ENCODE measurements around the gene ZFAND3. TPM values are rescaled to one million over a fixed set of nuclear protein-coding genes. Genes with fewer than 3 reads are reported as not detected.

The ZFAND3 gene
- polyA plus RNA-seq, 4 donors = 140 to 179 (median 177) TPM

DNA sequence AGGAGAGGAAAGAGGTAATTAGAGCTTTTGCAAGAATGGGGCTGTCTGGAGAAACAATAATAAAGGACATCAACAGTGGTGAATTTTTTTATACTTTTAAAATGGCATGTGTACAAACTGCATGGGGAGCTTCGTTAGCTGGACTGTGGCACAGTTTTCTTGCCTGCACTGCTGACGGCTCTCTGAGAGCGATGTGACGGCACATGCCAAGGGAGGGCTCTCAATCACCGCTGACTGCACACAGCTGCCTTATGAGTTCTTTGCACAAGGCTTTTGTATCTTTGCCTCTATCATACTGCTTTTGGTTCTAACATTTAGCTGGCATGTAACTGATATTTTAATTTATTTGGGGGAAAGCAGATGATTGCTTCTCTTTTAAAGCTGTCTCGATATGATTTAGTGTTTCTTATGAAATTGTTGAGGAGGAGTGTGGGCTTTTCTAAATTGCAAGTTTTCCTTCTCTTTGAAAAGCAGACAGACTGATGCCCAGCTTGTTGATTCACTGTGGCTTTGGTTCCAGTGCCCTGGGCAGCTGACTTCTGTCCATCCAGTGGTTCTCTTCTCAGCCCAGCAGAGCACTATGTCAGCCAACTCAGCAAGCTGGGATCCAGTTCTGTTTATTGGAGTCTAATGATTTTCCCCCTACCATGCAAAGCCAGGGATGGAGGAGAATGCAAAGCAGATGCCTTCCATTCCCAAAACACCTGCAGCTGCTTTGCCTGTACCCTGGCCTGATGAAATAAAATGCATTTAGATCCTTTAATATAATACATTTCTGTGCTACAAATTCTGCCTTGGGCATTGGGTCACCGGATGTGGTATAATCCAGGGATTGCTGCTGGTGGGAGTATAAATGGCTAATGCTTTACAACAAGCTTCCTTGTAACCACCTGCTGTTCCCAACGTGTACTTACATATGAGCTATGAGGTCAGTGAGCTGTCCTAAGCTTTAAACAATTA lies 323.9 kb downstream of the ZFAND3 start:
- no peak for DNase-seq (ENCODE audit: low read depth in 4 of 4, low spot score in 3 of 4)

DNA sequence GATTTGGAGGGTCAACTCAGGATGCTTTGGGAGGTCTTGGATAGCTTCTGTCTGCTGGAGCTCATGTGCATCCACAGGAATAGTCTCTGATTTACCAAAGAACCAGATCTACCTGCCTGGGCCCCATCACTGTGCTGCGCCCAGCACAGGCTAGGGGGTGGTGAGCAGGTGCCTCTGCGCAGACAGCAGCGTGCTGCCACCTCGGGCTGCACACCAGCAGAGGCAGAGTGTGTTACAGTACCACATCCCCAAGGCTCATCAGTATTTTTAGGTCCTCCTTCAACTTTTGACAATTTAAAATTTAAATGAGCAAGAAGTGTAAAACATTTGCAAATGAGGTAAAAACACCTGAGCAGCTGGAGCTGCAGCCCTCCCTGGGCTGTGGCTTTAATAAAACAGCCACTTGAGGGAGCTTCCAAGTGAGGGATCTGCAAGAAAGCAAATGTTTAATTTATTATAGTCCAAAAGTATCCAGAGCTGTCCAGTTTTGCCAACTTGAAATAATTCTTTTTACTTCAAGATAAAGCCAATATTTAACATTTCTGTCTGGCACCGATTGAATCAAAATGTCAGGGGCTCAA lies 324.9 kb downstream of the ZFAND3 start:
- DNase-seq (ENCODE audit: low read depth in 4 of 4, low spot score in 3 of 4) = no peak

DNA sequence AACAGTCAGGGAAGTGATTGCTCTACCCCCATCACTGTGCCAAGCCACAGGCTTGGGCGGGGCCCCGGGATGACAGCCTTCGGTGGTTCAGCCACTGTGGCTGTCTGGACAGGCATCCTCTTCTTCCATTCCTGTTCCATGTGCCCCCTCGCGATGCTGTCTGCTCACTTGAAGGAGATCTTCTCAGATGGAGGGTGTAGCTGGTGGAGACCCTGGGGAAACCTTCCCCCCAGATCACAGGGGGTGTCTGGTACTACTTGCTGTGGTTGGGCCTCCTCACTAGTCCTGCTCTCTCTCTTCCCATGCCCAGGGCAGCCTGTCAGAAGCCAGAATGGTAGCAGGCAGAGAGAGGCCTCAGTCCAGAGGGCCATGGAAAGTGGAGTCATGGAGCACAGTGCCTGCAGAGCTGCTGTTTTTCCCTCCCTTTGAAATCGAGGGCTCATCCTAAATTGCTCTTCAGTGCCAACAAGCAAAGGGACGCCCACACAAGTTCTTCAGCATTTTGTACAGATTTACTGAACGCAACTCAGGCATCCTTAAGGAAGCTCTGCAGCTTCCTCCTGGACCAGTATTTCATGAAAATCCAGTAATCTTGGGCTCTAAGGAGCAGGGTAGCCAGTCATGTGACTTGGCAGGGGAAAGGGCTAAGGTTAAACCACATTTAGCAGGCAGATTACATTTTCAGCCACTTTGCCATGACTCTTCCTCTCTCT lies 326.6 kb downstream of the ZFAND3 start:
- DNase-seq (ENCODE audit: low read depth in 4 of 4, low spot score in 3 of 4) = no peak

DNA sequence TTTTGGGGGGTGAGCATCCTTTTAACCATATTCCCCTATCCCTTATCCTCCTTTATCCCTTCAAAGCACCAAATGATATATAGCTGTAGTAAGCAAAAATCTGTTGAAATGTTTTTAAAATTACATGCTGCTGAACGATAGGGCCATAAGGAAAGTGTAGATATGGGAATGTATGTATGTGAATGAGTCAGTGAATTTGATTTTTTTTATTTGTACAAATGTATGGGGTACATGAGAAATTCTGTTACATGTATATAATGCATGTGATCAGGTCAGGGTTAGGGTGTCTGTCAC lies 327.2 kb downstream of the ZFAND3 start:
- DNase-seq (ENCODE audit: low read depth in 4 of 4, low spot score in 3 of 4) = no peak

DNA sequence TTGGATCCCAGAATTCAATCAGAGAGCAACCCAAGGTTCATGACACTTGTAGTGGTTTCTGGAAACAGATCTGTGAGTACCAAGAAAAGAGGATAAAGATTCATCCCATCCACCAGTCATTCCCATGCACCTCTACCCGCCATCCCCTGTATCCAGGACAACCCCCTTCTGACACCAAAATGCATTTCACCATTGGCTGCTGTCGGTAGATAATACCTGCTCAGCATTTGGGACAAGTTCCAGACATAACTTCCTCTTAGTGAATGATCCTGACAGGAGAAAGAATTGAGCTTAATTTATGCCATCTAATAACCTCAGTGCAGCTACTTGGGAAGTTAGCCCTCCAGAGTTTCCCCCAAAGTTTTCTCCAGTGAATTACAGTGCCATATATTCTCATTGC lies 329.1 kb downstream of the ZFAND3 start:
- DNase-seq (ENCODE audit: low read depth in 4 of 4, low spot score in 3 of 4) = no peak

DNA sequence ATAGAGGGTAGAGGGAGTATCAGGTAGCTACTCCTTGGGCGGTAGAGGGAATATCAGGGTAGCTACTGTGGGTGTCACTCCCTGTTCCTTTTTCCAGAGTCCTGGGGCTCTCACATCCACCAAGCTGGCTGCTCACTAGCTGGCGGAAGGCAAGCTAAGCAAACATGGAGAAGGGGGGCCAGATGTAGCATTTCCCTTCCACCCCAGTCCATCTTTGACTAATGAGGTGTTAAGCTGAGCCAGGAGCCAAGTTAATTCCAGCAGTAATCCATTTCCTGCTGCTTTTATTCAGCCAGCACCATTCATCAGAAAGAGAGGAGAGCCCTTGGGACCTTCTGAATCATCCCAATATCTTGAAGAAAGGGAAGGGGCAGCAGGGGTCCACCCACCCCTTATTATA lies 330.0 kb downstream of the ZFAND3 start:
- no peak for DNase-seq (ENCODE audit: low read depth in 4 of 4, low spot score in 3 of 4)

DNA sequence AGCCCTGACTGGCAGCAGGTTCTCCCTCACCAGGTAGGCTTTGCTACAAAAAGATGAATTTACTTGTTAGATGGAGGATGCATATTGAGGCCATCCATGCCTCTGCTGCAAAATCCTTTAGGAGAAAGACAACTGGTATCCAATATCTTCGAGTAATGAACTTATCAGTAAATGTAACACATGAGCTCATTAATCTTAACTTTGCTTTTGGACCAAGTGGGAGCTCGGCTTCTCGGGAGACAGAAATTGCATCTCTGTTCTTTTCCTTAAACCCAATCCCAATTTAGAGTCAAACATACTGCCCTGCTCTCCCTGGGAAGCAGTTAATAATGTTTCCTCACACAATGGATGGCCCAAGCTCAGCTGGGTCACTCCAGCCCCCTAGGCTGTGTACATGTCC lies 330.5 kb downstream of the ZFAND3 start:
- DNase-seq (ENCODE audit: low read depth in 4 of 4, low spot score in 3 of 4) = no peak

DNA sequence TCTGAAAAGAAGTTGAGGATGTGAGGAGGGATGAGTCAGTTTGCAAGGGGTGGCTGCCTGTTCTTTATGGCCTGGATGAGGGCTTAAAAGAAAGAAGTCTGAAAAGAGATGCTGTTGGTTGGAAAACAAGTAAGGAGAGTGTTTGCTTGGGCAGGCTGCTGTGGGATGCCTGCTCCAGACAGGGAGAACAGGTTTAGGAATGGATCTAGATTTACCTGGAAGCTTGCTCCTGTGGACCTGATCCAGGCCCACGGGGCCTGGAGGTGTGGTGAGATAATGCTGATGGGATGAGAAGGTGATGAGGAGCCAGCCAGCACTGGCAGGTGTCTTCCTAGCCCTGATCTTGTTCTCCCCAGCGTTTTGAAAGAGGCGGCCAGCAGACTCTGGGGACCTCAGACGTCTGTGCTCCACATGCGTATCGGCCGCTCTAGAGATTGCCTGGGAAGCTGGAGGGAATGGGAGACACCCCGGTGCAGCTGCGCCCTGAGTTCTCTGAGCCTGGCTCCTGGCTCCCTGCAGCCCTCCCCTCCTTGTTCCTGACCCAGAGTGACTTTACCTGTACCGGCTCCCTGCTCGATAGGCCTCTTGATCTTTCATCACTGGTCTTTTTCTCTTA lies 331.3 kb downstream of the ZFAND3 start:
- no peak for DNase-seq (ENCODE audit: low read depth in 4 of 4, low spot score in 3 of 4)

DNA sequence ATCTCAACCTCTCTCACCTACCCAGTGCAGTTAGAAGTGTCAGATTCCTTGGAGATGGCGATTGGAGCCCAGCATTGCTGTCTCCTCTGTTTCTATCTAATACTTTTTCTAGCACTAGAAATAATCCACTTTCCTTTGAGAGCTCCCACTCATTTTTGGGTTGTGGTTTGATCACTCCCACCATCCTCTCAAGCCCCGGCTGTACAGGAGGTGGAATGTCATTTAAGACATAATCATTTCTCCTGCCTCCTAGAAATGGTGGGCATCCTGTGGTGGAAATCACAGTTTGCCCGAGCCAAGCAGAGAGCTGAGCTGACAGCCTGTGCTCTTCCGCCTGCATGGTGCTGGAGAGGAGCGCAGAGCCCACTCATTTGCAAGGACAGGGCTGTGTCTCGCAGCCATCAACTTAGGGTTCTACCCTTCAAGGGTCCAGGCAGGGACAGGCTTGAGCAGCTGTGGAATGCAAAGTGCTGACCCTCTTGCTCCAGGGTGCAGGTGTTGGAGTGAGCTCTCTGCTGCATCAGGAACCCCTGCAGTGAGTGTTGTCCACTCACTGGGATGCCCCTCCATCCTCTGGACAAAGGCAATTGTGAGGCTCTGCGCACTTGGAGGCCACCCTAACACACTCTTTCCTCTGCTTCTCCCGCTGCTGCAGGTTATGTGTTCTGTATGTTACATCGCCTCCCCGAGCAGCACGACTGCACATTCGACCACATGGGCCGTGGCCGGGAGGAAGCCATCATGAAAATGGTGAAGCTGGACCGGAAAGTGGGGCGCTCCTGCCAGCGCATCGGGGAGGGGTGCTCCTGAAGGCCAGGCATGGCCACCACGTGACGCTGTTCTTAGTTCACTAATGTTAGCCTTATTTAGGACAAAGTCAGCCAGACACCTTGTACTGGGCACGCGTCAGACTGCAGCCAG lies 332.3 kb downstream of the ZFAND3 start:
- DNase-seq (ENCODE audit: low read depth in 4 of 4, low spot score in 3 of 4) = no peak

DNA sequence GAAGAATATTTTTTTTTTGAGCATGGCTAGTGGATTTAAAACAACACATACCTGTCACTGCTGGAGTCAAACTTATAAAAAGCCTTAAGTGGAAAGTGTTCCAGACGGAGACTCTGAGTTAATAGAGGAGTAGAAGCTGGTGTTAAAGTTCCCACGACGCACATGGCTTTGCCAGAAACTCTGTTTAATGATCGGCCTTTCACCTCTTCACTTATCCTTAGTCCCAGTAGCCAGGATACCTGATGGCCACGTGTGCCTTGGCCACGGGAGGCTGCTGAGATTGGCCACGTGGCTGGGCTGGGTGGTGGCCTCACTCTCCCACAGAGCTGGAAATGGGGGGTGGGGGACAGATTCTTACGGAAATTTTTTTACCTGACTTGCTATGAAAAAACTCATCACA lies 333.1 kb downstream of the ZFAND3 start:
- no peak for DNase-seq (ENCODE audit: low read depth in 4 of 4, low spot score in 3 of 4)

DNA sequence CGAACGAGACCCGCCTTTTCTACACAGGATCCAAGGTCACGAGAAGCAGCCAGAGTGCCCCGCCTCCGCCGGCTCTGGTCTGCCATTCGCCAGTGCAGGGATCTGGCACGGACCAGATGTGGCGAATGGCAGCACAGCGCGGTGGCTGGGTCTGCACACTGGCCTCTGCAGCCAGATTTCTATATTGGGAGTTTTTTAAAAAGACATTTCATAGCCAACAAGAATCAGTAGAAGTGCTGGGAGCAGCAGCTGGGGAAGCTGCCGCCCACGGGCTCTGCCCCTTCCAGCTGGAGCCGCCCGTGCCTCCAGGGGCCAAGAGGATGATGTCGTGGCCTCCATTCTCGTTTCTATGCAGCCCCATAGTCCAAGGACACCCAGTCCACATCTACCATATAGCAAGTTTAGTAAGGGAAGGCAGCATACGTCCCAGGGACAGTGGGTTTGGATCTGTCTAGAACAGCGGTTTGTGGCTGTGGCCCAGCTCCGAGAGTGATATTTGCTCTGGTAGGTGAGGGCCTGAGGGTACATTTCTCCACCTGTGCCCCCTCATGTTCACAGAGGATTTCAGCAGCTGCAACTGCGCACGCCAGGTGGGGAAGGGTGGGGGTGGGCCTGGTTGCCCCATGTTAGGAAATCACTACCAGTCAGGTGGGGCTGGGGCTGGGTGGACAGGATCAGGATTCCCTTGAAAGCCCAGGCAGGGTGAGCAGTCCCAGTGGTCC lies 333.7 kb downstream of the ZFAND3 start:
- no peak for DNase-seq (ENCODE audit: low read depth in 4 of 4, low spot score in 3 of 4)

DNA sequence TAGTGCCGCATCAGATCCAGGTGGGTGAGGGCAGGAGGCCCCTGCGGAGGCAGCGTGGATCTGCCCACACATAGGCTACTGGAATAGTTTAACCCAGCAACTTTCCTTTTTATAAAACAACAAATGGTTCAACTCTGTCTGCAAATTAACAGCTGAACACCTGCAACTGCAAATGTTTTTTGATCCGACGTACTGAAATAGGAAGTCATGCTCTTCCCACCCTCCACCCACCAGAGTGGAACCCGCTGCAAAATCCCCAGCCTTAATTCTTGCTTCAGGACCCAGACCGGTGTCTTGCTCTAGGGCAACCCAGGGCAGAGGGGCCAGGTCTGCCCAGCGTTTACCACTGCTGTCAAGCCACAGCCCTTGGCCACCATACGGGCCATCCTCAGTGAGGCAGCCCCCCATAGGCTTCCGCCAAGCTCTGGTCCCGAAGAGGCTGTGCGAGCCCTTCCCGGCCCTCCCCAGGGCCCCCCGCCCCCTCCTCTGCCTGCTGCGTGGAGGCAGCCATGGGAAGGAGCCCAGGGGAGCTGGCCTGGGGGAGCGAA lies 334.3 kb downstream of the ZFAND3 start:
- no peak for DNase-seq (ENCODE audit: low read depth in 4 of 4, low spot score in 3 of 4)

DNA sequence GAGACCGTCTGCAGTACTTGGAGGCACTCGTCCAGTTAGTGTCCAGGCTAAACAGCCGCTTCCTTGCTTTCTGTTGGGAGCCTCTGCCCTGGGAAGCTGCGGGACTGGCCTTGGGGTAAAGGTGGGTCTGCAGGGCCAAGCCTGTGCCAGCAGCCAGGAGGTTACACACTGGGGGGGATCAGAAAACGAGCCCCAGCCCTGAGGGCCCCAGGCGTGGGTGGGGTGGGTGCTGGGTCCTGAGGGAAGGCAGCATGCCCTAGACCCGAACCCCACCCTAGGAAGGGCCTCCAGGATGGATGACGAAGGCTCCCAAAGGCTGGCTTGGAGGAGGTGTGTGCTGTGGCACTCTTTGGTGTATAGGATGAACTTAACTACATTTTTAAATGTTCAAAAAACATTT lies 335.2 kb downstream of the ZFAND3 start:
- DNase-seq (ENCODE audit: low read depth in 4 of 4, low spot score in 3 of 4) = no peak

DNA sequence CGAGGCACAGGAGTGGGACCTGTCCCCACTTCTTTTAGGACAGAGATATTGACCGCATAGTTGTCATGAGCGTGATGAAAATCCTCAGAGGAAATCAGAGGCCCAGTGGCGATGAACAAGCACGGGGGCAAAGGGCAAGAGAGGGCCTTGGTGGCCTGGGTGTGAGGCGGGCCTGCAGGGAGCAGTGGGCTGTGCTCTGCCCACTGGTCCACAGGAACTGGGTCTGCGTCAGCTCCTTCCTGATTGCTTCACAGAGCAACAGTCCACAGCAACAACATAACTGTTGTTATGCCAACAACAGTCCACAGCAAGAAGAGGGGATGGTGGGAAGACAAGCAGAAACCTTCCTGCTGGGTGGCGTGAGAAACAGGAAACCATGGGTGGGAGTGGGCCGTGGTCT lies 335.6 kb downstream of the ZFAND3 start:
- DNase-seq (ENCODE audit: low read depth in 4 of 4, low spot score in 3 of 4) = no peak

DNA sequence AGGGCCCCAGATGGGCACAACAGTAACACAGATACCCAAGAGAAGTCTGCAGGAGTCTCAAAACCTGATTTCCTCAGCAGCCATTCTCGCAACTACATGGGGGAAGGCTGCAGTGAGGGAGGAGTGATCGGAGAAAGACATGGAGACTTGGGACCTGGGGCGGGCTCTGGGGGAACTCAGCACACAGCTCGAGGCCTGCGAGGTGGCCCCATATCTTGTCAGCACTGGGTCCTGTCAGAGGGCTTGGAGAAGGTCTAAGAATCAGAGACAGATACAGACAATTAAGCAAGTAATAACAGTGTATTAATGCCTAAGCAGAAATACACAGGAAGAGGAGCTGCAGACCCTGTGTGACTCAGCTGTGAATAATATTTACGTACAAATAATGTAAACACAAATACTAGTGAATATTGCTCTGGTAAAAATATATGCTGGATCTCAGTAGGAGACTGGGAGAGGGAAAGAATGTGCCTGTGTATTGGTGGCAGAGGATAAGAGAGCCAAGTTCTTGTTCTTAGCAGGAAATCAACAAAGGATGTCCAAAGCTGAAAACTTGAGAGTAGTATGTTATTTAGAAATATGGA lies 336.2 kb downstream of the ZFAND3 start:
- no peak for DNase-seq (ENCODE audit: low read depth in 4 of 4, low spot score in 3 of 4)

DNA sequence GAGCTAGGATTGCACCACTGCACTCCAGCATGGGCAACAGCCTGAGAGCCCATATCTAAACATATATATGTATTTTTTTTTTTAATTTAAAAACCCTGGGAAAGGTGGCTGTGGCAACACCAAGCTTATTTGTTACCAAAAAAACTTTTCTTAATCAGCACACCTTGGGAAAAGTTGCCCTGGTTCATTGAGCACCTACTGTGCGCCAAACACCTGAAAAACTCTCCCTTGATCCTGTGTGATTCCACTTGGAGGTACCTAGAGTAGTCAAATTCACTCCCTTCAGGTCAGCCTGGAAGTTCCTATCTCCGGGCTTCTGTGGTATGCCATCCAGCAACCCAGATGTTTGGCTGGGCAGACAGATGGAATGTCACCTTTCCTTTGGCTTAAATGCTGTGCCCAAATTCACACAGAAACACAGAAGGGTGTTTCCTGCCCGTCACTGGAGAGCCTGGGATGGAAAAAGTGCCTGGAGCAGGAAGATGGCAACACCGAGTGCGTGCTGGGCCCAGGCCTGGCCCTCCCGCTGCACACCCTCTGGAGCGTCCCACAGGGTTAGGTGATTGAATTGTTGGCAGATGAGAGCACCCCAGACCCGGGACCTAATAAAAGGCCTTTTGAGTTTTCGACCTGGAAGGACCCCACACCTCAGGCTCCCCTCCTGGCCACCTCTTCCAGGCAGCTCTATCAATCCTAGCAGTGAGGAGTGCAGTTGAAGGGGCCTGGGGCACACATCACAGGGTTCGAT lies 337.5 kb downstream of the ZFAND3 start:
- no peak for DNase-seq (ENCODE audit: low read depth in 4 of 4, low spot score in 3 of 4)

DNA sequence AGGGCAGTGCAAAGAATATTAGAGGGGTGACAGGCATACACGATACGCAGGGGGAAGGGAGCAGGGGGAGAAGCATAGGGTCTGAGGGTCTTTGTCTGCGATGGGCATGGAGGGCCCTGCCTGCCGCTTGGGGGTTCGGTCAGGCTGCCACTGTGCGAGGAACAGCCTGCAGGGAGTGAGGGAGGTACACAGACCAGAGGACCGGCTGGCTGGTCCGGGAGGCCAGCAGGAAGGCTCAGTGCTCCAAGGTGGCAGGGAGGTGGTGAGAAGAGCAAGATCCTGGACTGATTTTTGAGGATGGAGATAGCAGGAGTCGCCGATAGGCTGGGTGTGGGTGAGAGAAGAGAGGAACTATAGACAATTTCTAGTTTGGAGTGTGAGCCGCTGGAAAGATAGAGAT lies 338.4 kb downstream of the ZFAND3 start:
- DNase-seq (ENCODE audit: low read depth in 4 of 4, low spot score in 3 of 4) = no peak

DNA sequence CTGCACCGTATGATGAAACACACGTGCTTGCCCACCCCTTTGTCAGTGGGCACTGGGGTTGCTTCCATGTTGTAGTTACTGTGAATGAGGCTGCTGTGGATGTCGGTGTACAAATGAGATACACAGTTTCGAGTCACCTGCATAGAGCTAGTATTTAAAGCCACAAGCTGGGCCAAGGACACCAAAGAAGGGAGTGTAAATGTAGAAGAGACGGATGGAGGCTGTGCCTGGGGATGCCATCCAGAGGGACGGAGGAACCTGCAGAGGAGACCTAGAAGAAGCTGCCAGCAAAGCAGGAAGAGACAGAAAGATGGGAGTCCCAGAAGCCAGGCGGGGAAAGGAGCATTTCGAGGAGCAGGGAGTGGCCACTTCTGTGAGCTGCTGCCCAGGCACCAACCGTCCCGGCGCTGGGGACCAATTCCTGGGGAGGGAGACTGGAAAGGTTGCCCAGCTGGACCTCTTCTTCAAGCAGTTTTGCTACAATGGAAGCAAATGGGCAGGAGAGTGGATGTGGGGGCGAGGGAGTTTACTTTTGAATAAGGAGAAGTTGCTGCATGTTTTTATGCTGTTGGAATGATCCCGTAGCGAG lies 339.3 kb downstream of the ZFAND3 start:
- DNase-seq (ENCODE audit: low read depth in 4 of 4, low spot score in 3 of 4) = no peak
